ENCODE data around the gene BARX2.

BARX2 gene

GRCh38 chr11:129374081-129374992 lies 1.3 kb upstream of the BARX2 start:
- no peak for FAIRE-seq

DNA sequence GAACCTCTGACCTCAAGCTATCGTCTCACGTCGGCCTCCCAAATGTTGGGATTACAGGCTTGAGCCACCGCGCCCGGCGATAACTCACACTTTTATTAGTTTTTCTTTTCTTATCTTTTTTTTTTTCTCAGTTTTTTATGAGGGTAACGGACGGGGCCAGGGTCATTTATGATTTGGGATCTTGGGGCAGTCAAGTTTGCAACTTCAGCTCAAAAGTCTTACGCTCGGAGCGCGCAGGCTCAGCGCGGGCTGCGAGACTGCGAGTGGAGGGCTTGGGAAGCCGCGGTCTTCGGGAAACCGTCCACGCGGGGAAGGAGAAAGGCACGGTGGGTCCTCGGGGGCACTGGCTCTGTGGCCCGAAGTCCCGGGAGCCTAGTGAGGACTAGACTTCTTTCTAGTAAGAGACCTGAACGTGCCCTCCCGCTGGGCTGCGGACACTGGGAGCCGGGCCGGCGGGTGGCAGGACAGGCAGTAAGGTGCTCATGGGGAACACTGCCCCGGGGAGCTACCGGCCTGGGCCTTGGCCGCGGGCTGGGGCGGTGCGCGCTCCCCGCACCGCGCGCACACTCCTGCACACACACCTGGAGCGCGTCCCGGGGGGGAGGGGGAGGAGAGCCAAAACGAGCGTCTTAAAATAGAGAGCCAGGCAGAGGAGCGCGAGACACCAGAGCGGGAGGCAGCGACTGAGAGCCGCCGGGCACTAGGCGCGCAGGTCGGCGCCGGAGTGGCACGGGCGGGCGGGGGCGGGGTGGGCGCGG lies 476 bp upstream of the BARX2 start:
- FAIRE-seq: no peak

- no peak for FAIRE-seq
These were observed 1.2 kb downstream of the BARX2 start for GRCh38 chr11:129376658-129377341.

DNA sequence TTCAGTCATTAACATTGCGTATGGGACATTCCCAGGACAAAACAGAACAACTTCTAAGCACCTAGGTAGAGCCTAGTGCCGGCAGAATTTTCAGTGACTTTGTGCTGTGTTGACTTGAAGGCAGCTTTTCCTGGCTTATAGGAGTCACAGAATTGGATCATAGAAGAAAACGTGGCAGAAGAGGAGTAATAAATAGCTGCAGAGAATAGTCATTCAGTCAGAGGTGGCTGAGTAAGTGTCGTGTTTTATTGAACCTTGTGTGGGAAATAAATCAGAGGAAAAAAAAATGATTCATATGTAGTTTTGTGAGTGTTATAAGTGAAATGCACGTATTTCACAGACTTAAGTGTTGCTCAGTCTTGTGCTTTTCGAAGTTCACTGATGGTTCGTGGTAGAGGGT lies 2.1 kb downstream of the BARX2 start:
- no peak for FAIRE-seq

DNA sequence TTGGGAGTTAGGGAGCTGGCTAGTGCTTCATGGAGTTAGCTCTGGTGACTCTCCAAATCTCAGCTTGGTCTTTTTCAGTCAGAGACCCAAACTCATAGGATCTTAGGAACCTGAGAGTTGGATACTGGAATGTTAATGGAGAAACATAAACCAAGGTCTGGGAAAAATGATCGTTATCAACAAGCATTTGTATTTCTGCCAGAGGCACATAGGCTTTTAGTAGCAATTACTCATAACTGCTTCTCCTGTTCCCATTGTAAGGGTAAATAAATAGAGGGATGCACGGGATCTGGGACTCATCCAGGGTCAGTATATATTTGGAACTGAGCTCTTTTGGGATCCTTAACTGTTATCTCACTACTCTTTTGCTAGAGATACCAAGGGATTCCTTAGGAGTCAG lies 4.8 kb downstream of the BARX2 start:
- no peak for FAIRE-seq

DNA sequence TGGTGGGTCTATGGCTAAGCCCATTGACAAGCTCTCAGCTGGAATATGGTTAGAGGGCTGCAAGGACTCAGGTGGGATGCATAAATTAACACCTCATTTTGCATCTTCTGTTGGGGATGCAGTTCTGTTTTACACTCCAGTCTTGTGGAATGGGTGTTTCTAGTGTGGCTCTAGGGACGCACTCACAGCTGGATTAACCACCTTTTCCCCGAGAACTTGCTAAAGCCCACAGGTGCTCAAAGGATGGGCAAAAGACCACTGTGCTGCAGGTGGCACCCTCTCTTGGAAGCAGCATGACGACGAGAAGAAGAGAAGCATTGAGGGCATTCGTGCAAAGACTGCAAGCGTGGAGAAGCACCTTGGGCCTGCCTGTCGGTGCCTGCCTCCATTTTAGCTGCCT lies 6.9 kb downstream of the BARX2 start:
- FAIRE-seq: no peak

- FAIRE-seq: no peak
These were observed 7.4 kb downstream of the BARX2 start for GRCh38 chr11:129383060-129383459.

- no peak for FAIRE-seq
These were observed 7.9 kb downstream of the BARX2 start for GRCh38 chr11:129383502-129383901.

DNA sequence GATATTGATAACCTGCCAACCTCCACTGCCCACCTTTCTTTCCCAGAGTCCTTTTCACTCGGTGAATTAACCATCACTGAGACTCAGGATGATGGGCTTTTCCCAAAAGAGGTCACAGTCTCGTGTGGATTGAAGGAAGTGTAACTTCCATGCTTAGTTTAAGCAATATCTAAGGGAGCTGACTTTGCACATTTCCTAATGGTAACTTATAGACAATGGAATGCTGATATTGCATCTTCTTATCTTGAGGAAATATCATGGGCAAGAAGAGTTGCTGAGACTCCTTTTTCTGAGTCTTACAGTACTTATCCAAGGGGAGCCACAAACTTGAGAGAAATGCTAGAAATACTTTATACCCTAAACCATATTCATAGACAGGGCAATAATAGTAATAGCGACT lies 8.8 kb downstream of the BARX2 start:
- FAIRE-seq: no peak

DNA sequence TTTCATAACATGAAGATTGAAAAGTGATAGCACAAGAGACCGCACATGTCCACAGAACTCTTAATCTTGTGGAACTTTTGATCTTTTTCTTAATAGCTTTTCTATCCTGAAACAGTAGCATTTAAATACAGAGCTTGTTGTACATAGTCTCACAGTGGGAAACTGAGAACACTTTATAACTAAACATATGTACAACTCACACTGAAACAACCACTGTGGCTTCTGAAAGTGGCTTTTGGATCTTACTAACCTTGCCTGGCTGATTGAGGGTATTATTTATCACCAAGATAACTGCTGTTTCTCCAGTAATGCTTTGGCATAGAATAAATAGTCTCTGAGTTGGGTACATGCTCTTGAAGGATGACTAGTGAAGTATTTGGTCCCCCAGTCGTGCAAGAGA lies 10.2 kb downstream of the BARX2 start:
- FAIRE-seq: no peak

DNA sequence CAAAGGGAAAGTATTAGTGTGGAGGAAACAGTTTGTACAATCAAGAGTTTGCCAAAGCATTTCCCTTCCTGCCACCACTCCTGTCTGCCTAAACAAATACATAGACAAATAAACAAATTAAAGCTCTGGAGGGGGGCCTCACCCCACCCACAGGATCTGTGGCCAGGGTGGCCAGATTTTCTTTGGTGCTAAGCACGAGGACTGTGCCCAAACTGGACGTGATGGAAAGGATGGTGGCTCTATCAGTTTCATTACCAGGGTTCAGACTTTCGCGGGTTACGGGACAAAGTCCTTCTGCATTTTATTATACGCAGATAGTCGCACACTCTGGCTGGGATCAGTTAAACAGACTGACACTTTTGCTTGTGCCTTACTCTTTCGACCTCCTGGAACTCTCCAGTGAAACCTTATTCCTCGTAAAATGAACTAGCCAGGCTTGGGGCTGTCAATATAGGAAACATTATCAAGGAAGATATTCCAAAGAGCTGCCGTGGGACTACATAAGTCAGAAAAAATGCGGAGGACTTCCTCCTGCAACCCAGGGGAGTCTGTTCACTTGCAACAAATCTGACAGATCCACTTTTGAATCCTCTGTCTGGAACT lies 11.2 kb downstream of the BARX2 start:
- FAIRE-seq: no peak

DNA sequence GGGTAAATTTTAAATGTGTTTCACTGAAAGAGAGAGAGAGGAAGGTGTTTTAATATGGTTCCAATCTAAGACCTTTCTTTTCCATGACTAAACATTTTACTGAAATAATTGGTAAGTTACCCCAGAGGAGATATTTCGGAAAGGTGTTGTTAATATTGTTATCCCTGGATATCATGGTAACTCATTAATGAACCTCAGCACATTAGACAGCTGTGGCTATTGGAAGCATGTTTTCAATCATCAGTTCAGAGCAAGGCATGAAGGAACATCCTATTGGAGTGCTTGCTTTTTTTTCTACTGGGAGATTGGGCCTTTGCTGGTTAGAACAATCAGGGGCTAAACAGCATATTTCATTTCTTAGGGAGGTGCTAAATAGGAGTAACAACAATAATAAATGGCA lies 11.8 kb downstream of the BARX2 start:
- FAIRE-seq: no peak

GRCh38 chr11:129388824-129389223 lies 13.2 kb downstream of the BARX2 start:
- no peak for FAIRE-seq

DNA sequence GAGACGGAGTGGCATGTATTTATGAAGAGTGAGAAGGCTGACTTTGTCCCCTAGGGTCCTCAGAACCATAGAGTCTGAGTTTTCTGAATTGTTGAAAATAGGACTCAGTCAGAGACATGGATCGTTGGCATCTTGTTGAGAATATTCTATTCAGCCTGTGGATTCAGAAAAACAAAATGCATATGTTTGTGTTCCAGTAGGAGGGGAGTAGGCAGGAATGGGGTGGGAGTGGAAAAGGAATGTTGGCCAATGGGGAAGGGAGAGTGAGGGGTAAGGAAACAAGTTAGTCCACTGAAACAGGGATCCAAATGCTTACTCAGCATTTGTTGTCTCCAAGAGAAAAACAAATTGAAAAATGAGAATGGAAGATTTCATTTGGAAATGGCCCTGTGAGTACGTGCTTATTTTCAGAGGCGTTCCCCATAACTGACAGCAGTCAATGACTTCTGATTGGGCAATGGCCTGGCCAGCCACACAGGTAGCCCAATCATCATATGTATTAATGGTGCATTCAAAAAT lies 14.7 kb downstream of the BARX2 start:
- no peak for FAIRE-seq

DNA sequence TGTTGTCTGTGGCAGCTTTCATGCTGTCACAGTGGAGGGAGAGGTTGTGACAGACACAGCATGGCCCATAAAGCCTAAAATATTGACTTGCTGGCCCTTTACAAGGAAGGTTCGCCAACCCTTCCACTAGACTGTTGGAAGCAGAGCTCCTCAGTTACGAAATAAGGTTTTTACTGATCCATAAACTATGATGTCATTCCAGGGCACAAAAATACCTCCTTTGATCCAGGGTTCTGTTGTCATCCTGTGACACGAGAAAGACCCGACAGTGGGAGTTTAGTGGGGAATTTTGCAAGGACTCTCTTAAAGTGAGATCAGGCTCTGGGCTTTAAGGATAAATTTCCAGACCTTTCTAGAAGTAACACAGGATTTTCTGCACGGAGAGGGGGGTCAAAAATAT lies 15.7 kb downstream of the BARX2 start:
- FAIRE-seq: no peak

GRCh38 chr11:129391821-129392220 lies 16.2 kb downstream of the BARX2 start:
- FAIRE-seq: no peak

DNA sequence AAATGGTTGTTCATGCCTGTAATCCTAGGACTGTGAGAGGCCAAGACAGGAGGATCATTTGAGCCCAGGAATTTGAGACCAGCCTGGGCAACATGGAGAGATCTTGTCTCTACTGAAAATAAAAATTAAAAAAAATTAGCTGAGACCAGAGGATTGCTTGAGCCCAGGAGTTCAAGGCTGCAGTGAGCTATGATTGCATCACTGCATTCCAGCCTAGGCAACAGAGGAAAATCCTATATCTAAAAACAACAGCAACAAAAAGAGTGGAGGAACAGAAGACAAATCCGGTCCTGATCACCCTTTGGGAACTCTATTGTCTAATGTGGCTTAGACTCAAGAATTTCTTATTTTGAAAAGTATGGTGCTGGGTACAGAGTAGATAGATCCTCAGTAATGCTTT lies 17.3 kb downstream of the BARX2 start:
- FAIRE-seq: no peak

DNA sequence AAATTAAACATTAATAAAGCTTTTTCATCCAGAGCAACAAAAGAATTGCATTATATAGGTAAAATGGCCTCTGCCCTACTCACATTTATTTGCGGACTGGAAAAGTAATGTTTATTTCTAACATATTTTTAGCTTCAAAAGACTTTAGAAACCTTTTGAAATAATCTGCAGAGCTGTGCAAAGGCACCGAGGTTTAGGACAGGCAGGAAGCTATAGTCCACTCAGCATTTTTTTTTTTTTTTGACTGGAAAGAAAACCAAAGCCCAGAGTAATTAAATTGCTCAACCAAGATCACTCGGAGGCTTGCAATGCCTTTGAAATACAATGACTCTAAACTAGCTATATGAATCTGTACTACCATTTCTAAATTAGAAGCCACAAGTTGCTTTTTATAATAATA lies 19.1 kb downstream of the BARX2 start:
- FAIRE-seq: no peak

DNA sequence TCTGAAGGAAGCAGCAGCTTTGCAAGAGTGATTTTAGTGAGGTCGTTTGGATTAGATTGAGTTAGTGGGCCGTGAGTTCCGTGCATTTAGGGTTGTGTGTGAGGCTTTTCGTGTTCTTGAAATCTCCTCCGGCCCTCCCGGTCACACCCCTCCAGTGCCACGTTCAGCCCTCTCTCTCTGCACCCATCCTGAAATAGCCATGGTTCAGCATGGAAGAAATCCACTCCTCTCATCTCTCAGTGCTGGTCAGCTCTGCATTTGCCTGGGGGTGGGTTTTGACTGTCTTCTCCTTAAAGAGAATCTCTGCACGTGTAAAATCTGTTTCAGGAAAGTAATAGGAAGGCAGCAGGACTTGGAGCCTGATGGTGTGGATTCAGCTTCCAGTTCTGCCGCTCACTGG lies 19.8 kb downstream of the BARX2 start:
- FAIRE-seq: no peak

DNA sequence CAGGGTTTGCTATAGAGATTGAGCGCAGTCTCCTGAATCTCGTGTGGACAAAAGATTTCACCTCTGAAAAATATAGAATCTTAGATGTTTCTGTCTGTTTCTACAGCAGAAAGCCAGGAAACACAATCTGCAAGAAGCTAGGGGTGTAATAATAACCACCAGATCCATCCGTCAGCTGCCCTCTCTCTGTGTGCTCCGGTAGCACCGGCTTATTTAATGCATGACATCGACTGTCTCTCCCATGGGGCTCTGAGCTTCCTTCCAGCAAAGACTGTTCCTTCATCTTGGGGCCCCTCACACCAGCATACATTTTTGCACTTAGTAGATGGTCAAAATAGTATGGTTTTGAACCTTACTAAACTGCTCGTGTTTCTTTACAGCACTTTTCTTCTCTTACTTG lies 20.2 kb downstream of the BARX2 start:
- FAIRE-seq: no peak

GRCh38 chr11:129396454-129396853 lies 20.8 kb downstream of the BARX2 start:
- no peak for FAIRE-seq

DNA sequence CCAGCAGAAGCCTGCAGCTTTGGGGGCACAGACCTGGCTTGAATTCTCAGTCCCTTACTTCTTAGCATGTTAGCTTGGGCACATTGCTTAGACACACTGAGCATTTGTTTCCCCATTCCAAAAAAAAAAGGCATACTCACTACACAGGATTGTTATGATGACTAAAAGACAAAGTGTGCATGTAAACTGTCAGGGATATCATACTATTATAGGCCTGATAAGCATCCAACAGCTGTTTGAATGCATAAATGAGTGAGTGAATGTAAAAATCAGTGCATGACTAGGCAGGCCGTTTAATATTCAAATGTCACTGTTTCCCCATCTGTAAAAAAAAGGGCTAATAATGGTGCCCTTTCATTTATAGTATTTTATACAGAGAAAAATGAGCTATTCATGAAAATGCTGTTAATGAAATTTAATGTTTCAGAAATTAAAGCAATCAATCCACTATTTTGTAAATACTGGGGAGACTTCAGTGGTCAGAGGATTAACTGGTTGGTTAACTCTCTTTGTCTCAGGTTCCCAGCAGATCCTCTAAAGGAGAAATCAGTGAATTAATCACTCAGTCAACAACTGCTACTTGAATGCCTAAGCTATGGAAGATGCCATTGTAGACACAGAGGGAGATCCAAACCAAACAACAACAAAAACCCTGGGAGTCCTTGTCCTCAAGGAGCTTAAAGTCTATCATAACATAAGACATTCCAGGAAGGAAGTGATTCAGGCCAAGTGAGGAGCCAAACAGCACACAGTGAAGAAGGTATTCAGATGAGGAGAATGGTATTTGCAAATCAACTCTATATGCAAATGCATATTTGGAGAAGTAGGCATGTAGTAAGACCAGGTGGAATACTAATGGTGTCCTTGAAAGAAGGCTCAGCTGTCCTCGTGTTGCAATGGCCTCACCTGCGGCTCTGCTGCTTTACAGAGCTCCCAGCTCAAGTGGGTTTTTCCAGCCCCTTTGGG lies 26.8 kb downstream of the BARX2 start:
- FAIRE-seq: no peak

Data from colon (tissue), 2 donors.